Kidney tubule cell (primary cell): ENCODE measurements around the gene ERC2.

Experiments used
- DNase-seq: peaks from one replicate; pipeline ENCODE4 v3.0.0-alpha.2; 2018; ENCODE audit warnings: low spot score

Gene ERC2

DNA sequence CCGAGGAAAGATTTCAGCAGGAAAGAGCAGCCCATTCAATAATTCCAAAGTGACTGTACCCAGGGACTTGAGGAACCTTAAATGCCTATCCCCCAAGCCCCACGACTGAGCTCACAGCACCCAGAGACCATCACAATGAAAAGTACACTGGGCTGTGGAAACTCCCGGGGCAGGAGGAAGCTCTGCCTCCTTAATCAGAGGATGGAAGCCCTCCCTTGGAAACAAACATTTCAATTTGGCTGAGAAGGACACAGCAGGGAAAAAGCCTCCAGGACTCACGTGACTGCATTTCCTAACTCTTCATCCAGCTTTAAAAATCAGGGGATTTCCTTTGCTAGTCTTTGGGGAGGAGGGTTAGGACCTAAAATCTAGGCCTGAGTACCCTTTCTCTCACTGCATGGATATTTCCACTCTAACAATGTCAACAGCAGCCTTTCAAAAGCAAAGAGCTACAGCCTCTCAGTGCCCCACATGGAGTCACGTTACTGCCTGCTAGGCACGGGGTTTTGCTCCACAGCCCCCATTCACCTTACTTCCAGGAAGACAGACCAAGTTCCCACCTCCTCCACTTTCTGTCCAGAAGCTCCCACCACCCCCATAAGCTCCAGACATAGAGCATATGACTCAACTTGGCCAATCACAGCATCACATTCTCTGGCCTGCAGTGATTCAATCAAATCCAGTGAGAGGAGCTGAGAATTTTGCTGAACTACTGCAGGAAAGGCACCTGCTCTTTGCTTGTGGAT lies 912.2 kb downstream of the ERC2 start:
- DNase-seq = peak; percentile 3

DNA sequence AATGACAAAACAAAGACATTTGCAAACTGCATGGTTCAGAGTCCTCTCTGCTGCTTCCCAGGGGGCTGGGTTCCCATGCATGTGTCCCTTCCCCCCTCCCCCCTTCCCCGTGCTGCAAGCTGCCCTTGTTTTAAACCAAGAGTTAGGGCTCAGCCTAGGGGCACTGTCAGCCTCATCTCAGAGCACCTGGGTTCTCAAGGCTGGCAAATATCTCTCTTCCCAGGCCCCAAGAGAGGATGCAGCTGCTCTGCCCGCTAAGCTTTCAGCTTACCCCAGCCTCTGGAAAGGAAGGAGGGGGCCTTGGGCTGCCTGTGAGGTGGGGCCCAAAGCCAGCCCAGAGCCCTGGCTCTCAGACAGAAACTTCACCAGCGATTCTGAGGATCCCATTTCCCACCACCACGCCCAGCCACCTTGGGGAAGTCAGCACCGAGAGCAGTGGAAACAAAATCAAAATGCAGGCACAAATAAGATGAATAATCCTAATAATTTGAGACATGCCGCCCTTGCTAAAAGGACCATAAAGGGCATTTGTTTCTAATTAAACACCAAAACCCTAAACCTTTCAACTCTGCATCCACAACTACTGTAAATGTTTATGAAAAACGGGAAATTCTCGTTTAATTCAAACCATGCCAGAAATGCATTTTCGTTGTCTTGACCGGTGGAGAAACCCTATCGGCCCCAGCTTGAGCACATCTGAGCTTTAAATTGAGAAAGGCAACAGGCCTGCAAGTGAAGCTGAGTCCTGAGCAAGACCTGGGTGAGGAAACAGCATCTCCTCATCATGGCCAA lies 913.4 kb downstream of the ERC2 start:
- no peak for DNase-seq

DNA sequence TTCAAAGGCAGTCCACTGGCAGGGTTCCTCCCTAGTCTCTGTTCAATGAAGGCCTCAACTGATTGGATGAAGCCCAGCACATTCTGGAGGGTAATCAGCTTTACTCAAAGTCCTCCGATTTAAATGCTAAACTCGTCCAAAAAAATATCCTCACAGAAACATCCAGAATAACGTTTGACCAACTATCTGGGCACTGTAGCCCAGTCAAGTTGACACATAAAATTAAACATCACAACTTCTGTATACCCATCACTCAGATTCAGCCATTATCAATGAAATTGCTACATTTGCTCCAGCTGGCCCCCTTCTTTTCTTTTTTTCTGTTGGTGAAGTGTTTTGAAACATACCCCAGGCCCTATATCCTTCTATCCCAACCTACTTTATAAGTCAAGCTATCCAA lies 916.6 kb downstream of the ERC2 start:
- no peak for DNase-seq

DNA sequence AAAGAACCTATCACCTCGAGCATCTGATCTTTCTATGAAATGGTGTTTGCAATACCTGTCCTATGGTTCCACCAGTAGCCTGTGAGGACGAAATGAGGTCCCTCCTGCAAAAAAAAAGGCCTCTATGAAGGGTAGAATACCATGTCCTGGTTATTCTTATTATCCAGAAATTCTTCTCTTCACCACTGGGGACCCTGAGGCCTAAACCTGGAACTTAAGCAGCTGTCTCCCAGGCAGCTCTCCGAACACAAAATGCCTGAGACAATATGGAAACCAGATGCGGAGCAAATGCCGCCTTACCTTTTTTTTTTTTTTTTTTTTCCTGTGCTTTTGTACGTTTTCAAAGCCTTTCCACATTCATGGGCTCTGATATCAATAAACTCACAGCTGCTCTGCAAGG lies 919.1 kb downstream of the ERC2 start:
- no peak for DNase-seq

DNA sequence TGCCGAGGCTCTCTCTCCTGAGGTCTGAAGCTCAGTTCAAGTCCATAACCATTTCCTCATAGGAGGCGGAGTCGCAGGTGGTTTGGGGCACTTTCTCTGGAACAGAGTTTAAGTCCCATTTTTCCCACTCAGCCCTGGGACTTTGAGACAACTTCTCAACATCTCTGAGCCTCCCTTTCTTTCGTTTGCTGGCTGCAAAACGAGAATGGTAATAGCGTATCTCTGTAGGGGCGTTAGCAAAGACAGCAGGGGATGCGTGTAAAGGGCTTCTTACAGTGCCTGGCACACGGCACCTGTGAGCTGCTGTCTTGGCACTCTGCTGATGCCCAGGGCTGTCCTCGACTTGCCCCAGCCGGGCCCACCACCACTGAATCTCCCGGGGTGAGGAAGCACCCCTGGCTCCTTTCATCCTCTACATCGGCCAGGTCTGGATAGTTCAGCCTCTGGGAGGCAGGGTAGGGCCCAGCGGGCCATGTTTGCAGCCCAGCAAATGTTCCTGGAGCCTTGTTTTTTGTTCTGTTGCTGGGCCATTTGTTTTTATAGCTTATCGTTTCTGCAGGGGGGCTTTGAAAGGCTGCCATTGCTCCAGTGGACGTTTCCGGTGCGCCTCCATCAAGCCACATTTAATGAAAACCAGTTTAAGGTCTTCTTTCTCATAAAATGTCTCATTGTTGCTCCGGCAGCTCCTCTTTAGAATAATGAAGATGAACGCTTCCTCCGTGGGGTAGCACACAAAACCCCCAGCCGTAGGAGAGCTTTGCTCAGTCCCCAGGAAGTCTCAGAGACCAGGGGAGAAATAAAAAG lies 921.2 kb downstream of the ERC2 start:
- DNase-seq = no peak

DNA sequence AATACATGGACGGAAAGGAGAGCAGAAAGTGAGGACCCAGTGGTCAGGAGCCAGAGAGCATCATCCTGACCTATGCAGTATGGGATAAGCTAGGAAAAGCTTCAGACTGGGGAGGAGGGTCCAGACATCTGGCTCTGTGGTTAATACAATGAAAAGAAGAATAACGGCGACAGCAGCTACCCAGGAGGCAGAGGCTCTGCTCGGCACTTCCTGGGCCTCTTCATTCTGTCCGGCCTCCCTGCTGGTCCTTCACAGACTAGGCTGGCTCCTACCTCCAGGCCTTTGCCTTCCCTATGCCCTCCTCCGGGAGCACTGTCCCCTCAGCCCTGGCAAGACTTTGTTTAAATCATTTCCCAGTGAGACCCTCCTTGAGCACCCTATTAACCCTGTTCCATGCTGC lies 922.3 kb downstream of the ERC2 start:
- no peak for DNase-seq

DNA sequence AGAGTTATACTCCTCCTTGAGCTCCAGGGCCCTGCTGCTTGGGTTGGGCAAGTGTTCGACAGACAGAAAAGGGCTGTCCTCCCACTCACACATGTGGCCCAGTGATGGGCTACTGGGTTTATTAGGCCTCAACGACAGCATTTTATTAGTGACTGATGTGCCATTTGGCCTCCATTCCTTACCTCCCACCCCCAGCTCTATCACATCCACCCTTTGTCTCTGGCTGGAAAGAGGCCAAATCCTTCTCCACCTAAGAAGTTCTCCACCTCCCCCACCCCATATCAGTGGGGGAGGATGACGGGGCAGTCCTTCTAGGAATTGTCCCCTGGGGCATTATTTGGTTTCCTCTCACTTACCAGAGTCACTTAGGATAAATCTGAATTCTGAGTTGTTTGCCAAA lies 924.0 kb downstream of the ERC2 start:
- no peak for DNase-seq

DNA sequence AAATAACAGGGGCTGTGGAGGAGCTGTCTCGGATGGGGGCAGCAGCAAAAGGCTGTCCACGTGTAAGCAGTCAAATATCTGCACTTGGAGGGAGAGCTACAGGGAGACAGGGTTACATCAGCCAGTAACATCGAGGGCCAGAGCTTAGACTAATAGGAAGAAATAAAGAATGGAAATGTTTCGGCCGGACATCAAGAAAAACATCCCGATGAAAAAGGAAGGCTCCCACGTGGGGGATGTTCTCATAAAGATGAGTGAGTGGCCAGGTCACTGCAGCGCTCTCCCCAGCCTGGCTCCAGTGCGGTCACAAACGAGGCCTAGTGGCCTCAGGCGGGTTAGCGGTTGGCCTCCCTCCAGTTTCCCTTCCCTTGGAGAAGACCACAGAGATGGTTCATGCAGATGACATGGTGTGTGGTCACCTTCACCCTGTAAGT lies 925.1 kb downstream of the ERC2 start:
- DNase-seq = no peak

DNA sequence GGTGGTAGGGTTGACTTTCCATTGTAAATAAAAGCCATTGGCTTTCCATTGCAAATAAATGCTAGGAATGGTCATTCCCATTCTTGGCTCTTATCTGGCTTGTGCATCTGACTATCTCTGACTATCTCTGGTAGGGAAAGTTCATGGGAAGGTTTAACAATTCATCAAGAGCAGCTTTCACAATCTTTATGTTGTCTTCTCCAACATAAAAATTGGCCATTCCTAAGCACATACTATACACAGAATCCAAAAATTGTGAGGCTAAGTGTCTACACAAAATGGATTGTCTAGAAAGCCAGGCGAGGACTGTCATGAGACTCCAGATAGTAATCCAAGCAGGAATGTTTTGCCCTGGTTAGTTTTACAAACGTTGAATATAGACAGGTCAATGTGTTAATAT lies 926.8 kb downstream of the ERC2 start:
- no peak for DNase-seq

DNA sequence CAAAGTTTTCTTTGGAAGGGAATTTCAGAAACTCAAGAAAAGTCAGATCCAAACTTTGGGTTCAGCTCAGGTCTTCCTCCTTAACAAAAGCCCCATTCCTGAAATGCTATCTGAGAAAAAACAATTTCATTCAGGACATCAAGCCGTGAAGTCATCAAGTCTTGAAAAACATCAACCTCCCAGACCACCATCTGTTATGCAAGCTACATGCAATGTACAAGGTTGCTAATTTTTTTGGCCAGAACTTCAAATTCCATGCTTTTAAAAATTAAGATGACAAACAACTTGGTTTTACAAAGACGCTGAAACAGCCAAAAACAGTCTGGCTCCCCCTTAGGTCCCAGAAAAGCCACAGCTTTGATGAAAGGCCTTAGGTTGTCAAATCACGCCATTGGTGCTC lies 927.3 kb downstream of the ERC2 start:
- DNase-seq = no peak

DNA sequence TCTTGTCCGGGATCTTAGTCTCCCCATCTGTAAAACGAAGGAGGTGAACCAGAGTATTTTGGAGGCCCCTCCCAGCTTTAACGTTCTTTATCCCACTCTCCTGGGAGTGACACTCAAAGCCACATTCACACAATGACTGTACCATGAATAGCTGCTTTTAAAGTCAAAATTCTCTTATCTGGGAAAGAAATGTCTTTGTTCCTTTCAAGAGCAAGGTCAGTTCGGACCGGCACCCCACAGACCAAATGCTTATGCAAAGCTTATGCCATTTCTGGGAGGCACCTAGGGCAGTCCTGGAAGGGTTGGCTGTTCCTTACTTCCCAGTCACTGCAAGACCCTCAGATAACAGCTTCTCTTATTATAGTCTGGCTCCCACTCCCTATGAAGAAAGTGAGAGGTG lies 927.7 kb downstream of the ERC2 start:
- no peak for DNase-seq

DNA sequence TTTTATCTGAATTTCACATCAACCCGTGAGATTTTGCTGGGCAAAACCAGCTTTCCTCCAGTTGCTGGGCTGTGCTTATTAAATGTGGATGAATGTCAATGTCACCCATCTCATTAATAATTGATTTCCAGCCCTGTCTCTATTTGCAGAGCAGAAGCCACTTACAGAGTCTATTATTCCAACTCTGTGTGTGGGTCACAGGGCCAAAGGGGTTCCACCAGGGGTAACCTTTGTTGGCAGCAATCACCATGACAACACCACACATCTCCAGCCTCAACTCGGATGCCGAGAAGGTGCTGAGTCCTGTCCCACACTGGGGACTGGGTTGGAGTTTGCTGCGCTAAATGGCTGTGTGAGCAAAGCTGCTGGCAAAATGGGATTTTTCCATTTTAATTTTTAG lies 930.1 kb downstream of the ERC2 start:
- no peak for DNase-seq

DNA sequence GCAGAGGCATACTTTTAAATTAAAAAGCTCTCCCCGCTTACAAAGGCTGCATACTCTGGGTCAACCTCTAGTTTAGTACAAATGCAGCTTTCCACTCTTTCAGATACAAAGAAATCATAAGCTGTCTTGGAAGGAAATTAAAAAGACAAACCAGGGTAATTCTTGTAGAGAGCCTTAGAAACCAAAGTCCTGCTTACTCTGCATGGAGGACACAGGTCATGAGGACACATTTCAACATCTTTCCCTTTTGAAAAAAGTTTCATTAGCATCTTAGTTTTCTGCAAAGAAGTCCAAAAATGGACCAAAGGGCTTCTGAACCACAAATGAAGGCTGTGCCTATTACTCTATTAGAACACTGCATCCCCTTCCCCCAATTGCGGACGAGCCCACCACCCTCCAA lies 930.7 kb downstream of the ERC2 start:
- no peak for DNase-seq

DNA sequence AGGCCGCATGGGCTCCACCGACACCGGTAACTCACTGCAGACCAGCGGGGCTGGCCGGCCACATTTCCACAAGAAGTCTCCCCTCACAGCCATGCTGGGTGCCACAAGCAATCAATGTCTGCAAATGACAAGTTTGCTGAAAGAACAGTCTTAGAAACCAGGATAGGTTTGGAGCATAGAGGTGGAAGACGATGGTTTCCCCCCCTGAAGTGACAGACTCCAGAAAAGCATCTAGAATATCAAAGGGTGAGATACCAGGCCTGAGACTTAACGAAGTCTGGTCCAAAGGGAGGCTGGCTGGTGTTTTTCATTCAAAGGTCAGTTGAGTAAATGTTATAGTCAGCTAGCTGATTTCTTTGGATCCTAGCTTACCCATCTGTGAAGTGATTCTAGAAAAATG lies 931.1 kb downstream of the ERC2 start:
- DNase-seq = no peak

DNA sequence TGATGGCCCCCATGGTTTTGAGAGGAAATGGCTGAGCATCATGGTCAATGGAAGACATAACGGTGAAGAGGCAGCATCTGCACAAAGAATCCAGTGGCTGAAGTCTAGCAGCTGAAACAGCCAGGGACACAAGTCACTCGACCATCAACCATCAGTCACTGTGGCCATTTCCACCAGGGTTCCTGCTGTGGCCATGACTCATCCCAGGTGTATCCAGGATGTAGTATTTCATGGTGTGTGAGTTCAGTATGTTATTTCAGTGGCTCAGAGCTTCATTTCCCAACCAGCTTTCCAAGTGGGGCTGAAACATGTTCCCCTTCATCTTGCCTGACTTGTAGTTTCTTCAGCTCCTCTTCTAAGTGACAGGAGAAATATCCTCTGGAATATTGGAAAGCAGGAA lies 933.4 kb downstream of the ERC2 start:
- peak; percentile 89 for DNase-seq

DNA sequence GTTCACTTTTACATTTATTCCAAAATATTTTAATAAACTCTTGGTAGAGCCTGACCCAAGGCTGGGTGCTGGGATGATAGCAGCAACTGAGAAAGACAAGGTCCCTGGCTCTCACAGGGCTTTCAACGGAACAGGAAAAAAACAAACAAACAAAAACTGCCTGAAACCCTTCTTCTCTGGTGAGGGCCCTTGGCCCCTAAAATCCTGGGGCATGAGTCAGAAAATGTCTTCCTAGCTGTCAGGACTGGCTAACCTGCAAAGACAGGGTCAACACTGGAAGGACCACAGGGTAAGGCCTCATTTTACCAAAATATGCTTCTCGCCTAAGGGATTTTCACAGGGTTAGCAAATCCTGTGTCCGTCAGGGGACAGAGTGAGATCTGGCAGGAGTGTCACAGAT lies 935.5 kb downstream of the ERC2 start:
- DNase-seq = no peak

DNA sequence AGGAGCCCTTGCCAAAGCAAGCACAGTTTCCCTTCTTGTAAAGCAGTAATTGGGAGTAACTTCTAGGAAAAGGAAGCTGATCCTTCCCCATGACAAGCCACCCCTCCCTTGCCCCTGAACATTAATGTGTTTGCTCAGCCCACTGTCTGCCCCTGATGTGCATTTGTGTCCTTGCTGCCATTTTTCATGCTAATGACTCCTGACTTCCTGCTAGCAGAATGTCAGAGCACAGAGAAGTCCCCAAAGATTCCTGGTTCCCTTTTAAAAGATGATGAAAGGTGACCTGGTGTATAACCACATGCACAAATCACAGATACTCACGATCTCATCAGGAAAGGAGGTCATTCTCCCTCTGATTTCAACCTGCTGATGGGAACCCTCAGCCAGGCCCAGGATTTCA lies 936.9 kb downstream of the ERC2 start:
- DNase-seq = no peak

DNA sequence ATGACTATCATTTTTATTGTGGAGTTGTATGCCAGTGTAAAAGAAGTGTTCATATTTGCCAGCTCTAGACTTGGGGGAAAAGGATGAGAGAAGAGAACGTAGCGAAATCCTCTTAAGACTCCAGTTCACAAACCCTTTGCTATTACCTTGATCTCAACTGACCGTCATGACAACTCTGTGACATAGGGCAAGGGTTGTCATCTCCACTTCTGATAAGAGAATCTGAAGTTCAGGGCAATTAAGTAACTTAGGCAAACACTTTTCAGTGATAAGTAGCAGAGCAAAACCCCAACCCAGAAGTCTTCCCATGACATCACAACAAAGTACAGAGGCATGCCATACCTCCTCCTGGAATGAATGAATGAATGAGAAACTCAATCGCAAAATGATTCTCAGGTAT lies 940.9 kb downstream of the ERC2 start:
- no peak for DNase-seq

DNA sequence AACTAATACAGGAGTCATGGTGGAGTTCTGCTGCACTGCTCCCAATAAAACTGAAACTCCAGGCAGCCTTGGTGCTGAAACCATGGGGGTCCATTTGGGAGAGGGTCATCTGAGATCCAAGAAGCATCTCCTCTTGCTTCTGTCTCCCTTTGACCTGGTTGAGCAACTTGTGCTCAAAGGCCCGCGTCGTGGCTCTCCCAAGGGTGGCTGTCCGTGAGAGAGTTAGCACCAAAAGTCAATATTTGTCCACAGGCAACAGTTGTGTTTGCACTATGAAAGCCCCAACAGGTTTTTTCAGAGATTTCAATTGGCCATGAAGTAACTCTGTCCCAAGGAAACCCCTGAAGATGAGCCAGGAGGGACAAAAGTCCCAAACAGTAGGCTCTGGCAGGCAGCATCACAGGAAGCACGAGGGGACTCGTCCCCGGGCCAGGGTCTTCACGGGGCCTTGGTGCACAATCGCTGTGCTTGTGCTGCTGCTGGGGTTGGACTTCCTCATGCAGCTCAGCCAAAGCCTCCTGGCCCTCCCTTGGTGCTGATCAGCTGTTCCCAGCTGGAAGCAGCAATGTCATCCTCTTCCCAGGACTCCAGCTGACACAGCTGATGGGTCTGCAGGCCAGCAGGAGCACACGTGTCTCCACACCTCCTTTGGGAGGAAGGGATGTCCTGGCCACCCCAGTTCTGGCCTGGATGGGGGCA lies 941.8 kb downstream of the ERC2 start:
- no peak for DNase-seq

DNA sequence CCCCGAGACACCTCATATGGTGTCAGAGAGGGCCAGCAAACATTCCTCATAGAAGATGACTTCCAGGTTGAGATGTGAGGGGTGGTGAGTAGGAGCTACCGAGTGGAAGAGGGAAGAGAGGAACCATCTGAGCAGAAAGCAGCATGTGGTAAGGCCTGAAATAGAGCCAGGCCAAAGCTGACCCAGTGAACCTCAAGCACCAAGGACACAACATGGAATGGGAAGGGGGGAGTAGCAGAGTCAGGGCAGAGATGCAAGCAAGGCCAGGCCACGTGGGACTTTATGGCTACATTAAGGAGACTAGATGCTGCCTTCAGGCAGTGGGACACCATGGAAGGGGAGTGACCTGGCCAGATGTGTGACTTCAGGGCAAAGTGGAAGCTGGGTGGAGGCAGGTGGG lies 942.8 kb downstream of the ERC2 start:
- no peak for DNase-seq

DNA sequence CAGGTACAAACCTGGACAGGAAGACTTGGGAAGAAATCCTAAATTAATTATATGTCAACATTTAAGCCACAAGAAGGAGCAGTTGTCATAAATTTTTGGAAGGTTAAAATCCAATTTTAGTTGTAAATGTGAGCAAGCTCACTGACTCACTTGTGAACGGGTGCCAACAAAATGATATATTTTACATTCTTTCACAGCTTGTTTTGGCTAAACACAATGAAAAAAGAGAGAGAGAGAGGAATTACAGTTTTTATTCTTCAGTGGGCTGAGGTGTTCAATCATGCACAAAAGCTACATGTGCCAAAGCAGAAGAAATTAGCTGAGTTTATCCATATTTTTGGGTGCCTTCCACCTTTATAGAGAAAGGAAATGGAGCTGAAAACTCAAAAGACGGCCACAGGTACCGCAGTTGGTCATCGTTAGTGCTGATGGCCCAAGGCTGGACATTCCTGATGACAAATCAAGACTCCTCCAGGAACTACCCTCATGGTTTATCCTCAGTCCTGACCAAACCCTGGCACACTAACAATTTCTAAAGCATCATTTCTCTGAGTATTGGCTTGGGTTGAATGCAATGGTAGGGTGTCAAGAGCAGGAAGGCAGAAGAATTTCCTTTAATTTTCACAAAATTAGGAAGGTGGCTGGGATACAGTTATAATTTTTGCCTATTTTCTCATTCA lies 943.6 kb downstream of the ERC2 start:
- peak; percentile 71 for DNase-seq

DNA sequence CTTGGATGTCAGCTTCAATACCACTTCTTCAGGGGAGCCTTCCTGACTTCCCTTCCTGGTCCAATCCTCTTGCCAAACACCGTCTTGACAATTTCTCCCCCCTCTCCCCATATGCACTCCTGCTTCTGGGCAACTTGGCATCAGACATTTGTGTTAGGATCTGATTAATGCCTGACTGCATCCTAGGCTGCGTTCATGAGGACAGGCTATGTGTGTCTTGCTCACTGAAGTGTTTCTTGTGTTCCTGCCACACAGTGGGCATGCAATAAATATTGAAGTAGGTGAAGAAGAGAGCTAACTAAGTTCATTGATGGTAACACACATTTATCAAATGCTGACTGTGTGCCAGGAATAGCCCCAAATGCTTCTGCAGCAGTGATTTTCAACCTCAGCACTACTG lies 944.8 kb downstream of the ERC2 start:
- peak; percentile 45 for DNase-seq
